Measurements from ENCODE around the gene IGHMBP2. TPM values are rescaled to one million over a fixed set of nuclear protein-coding genes. Genes with fewer than 3 reads are reported as not detected.

IGHMBP2 gene
- total RNA-seq, 3 donors from 2014 or later (not counting 1 experiment from before 2014, with no cell fraction given), result 31.5 to 52.3 (median 48.5) TPM

DNA sequence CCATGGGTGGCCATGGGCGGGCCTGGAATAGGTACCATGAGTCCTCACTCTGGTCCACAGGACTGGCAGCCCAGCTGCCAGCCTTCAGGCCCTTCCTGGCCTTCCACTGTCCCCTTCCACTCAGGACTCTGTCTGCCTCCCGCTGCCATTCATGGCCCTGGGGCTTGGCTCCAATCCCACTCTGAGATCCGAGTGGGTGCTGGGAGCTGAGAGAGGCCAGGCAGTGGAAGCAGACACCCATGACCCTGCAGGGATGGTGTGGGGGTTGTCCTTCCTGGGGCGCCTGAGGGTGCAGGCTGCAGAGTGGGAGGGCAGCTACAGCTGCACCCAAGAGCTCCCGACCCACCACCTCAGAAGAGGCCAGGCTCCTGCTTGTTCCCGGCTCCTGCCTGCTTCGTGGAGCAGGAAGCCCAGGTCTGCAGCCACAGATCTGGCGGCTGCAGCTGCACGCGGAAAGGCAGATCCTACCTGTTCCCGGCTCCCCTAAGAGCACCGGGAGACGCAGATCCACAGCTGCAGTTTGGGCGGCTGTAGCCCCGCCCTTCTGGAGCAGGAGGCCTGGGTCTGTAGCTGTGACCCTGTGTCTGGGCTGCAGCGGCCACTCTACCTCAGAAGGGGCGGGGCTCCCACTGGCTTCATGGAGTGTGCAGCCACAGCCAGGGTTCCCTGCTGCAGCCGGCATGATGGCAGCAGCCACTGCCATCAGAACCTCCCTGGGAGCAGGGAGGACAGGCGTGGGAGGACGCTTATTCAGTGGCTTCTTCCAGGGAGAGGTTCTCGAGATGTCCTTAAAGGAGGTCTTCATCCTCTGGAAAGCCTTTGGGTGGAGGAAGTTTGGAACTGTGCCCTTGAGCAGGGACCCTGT is 27.5 kb downstream of the IGHMBP2 start:
- Histone ChIP-seq H3K4me1 (ENCODE audit: control insufficient read depth, insufficient read depth, low read length) (no peaks in the 10 kb centered on the region), H3K4me3 (ENCODE audit: low read length) (no peak overlapping the region), H3K27me3 (ENCODE audit: control insufficient read depth, insufficient read depth, low read length) (no peaks in the 10 kb centered on the region), H3K27ac (ENCODE audit: low read length) (no peak overlapping the region), H3K9me3 (ENCODE audit: control insufficient read depth, insufficient read depth, low read length) (peaks cover 3% of the 10 kb centered on the region), H3K36me3 (ENCODE audit: control insufficient read depth, insufficient read depth, low read length) (peaks cover 54% of the 10 kb centered on the region)
- DNase-seq (no peak), ATAC-seq (no peak)
- no peak overlapping the region for H3K4me3 Mint-ChIP-seq
- no peaks in the 10 kb centered on the region for H3K27me3 Mint-ChIP-seq (ENCODE audit: low read depth in 2 of 2)
- TF ChIP-seq, protein P1, sequence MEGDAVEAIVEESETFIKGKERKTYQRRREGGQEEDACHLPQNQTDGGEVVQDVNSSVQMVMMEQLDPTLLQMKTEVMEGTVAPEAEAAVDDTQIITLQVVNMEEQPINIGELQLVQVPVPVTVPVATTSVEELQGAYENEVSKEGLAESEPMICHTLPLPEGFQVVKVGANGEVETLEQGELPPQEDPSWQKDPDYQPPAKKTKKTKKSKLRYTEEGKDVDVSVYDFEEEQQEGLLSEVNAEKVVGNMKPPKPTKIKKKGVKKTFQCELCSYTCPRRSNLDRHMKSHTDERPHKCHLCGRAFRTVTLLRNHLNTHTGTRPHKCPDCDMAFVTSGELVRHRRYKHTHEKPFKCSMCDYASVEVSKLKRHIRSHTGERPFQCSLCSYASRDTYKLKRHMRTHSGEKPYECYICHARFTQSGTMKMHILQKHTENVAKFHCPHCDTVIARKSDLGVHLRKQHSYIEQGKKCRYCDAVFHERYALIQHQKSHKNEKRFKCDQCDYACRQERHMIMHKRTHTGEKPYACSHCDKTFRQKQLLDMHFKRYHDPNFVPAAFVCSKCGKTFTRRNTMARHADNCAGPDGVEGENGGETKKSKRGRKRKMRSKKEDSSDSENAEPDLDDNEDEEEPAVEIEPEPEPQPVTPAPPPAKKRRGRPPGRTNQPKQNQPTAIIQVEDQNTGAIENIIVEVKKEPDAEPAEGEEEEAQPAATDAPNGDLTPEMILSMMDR (IDR thresholded peaks at IDR 0.05), result no peak
- H3K4me1 Mint-ChIP-seq, result no peaks in the 10 kb centered on the region
- no peaks in the 10 kb centered on the region for H3K9me3 Mint-ChIP-seq
- H3K27ac Mint-ChIP-seq, result no peak overlapping the region
- 91% methylated on average over 21 of the region's 21 CpGs for whole genome bisulfite sequencing (ENCODE audit: insufficient coverage)
- H3K36me3 Mint-ChIP-seq, result peaks cover 11% of the 10 kb centered on the region
- intact Hi-C loops (cut with micrococcal nuclease), result no loop called here

DNA sequence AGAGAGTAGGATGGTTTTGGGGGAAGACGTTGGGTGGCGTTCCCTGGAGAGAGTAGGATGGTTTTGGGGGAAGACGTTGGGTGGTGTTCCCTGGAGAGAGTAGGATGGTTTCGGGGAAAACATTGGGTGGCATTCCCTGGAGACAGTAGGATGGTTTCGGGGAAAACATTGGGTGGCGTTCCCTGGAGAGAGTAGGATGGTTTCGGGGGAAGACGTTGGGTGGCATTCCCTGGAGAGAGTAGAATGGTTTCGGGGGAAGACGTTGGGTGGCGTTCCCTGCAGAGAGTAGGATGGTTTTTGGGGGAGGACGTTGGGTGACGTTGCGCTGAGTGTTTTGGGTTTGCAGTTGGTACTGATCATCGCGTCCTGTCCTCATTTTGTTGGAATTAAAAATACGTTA is 28.2 kb downstream of the IGHMBP2 start:
- Mint-ChIP-seq H3K4me3 (no peak overlapping the region), H3K36me3 (peaks cover 4% of the 10 kb centered on the region), H3K27ac (no peak overlapping the region), H3K9me3 (no peaks in the 10 kb centered on the region), H3K4me1 (no peaks in the 10 kb centered on the region), H3K27me3 (ENCODE audit: low read depth in 2 of 2) (no peaks in the 10 kb centered on the region)
- H3K4me3 ChIP-seq (ENCODE audit: low read length), result no peak overlapping the region
- H3K36me3 ChIP-seq (ENCODE audit: control insufficient read depth, insufficient read depth, low read length), result peaks cover 56% of the 10 kb centered on the region
- no peaks in the 10 kb centered on the region for H3K4me1 ChIP-seq (ENCODE audit: control insufficient read depth, insufficient read depth, low read length)
- H3K27ac ChIP-seq (ENCODE audit: low read length), result no peak overlapping the region
- H3K27me3 ChIP-seq (ENCODE audit: control insufficient read depth, insufficient read depth, low read length), result no peaks in the 10 kb centered on the region
- ATAC-seq (no peak), DNase-seq (no peak)
- H3K9me3 ChIP-seq (ENCODE audit: control insufficient read depth, insufficient read depth, low read length), result no peaks in the 10 kb centered on the region
- 94% methylated on average over 17 of the region's 17 CpGs for WGBS (ENCODE audit: insufficient coverage)
- intact Hi-C loops (cut with micrococcal nuclease), result no loop called here
- TF ChIP-seq, protein P1 (IDR thresholded peaks at IDR 0.05), result no peak

DNA sequence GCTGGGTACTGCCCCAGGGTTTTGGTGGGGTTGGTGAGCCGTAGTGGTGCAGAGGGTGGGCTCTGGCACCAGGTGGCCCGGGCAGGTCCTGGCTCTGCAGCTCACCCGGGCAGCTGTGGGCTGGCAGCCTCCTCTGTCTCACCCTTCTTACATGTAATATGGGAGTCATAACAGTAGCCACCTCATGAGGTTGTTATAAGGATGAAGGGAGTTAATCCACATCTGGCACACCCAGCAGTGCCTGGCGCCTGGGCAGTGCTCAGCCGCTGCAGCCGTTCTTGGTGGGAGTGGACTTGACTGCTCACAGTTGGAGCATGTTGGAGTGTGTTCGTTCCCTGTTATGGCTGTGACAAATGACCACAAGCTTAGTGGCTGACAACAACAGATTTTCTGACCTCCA is 28.7 kb downstream of the IGHMBP2 start:
- Histone ChIP-seq H3K36me3 (ENCODE audit: control insufficient read depth, insufficient read depth, low read length) (peaks cover 56% of the 10 kb centered on the region), H3K9me3 (ENCODE audit: control insufficient read depth, insufficient read depth, low read length) (no peaks in the 10 kb centered on the region), H3K27me3 (ENCODE audit: control insufficient read depth, insufficient read depth, low read length) (no peaks in the 10 kb centered on the region), H3K4me3 (ENCODE audit: low read length) (no peak overlapping the region), H3K4me1 (ENCODE audit: control insufficient read depth, insufficient read depth, low read length) (no peaks in the 10 kb centered on the region), H3K27ac (ENCODE audit: low read length) (no peak overlapping the region)
- WGBS (ENCODE audit: insufficient coverage), result 97% methylated on average over 7 of the region's 7 CpGs
- intact Hi-C loops (cut with micrococcal nuclease), result no loop called here
- DNase-seq (no peak), ATAC-seq (no peak)
- Mint-ChIP-seq H3K27me3 (ENCODE audit: low read depth in 2 of 2) (no peaks in the 10 kb centered on the region), H3K4me3 (no peak overlapping the region), H3K36me3 (no peaks in the 10 kb centered on the region), H3K27ac (no peak overlapping the region), H3K9me3 (no peaks in the 10 kb centered on the region), H3K4me1 (no peaks in the 10 kb centered on the region)
- TF ChIP-seq, protein P1 (IDR thresholded peaks at IDR 0.05), result no peak

All from natural killer cell (primary cell).